ENCODE data around the gene ARID1B. TPM values are rescaled to one million over a fixed set of nuclear protein-coding genes. Genes with fewer than 3 reads are reported as not detected.
A peak's percentile ranks its signal among the peaks of the same experiment; 100 is the strongest.

ARID1B gene
- total and polyA plus RNA-seq, 10 of the 15 experiments (the other 5 are each of a cell fraction or from before 2014, with no cell fraction given), result 24.7 to 133 (median 54.6) TPM

GRCh38 chr6:156782691-156783320 lies 5.6 kb downstream of the ARID1B start:
- Histone ChIP-seq H3K4me3 (peak overlapping the region; percentile 89), H3K4me2 (ENCODE audit: control insufficient read depth, insufficient read depth) (peak overlapping the region; percentile 92), H3K4me1 (ENCODE audit: control insufficient read depth, insufficient read depth, low read length) (peaks cover 9% of the 10 kb centered on the region), H3K9ac (ENCODE audit: control insufficient read depth, insufficient read depth, low read length) (peak overlapping the region; percentile 95), H3K36me3 (ENCODE audit: control insufficient read depth in 2 of 2, insufficient read depth in 2 of 2, low read length in 1 of 2) (peaks cover 0 to 8% of the 10 kb centered on the region in 2 experiments; a peak in 3 of 4 replicates), H2AFZ (ENCODE audit: control insufficient read depth, low read depth, low read length) (no peak overlapping the region), H4K20me1 (ENCODE audit: control insufficient read depth, insufficient read depth) (peaks cover 3% of the 10 kb centered on the region), H3K79me2 (ENCODE audit: control insufficient read depth, insufficient read depth, low read length) (peaks cover 100% of the 10 kb centered on the region), H3K27ac (ENCODE audit: control insufficient read depth, insufficient read depth) (peak overlapping the region; percentile 93), H3K27me3 (replicated peaks in 1 of 2; ENCODE audit: control insufficient read depth in 2 of 2, insufficient read depth in 2 of 2, low read length in 1 of 2) (no peaks in the 10 kb centered on the region), H3K9me3 (replicated peaks; ENCODE audit: control insufficient read depth, insufficient read depth, low read length) (no peaks in the 10 kb centered on the region)
- FAIRE-seq (no peak), DNase-seq (ENCODE audit: low read depth, low spot score) (no peak), ATAC-seq (no peak)
- in situ Hi-C loops (cut with MboI), result no loop called here
- RAD21 ChIA-PET (ENCODE audit: unreplicated experiment), result interaction anchor here (0.6 to 3.1 kb wide), 19 partner anchors 9 to 251 kb away, joined by 3 to 15 read pairs (median 4); no protein-coding TSS in a partner anchor
- SMC1A ChIA-PET (ENCODE audit: uncharacterized antibody, unreplicated experiment), result interaction anchor here (0.6 to 3.8 kb wide), 22 partner anchors 9 to 252 kb away, joined by 3 to 14 read pairs (median 4); no protein-coding TSS in a partner anchor
- no TSS peak for BruUV-seq (replicated peaks)
- WGBS (ENCODE audit: insufficient coverage, insufficient replicate concordance, low lambda C conversion rate, missing lambda C conversion rate), result 0% methylated on average over 2 of the region's 2 CpGs
- TF ChIP-seq RELB (IDR thresholded peaks at IDR 0.05; ENCODE audit: low read depth) (no peak), FOXK2 (IDR thresholded peaks at IDR 0.05) (no peak), ZNF622 (IDR thresholded peaks at IDR 0.05) (no peak), NRF1 (conservative IDR thresholded peaks at IDR 0.05; ENCODE audit: low read depth, low read length) (no peak), CHD1 (IDR thresholded peaks at IDR 0.05; ENCODE audit: low read depth, low read length) (0 out of 2 replicates have a peak, but pooled peaks have one; percentile 25)
- POLR2A ChIA-PET, result interaction anchor here (0.6 to 1.8 kb wide), 3 partner anchors 13 to 145 kb away, joined by 5 to 9 read pairs (median 7); no protein-coding TSS in a partner anchor
- CTCF ChIA-PET, result interaction anchor here (0.7 to 1.8 kb wide), 6 partner anchors 9 to 152 kb away, joined by 3 to 7 read pairs (median 3); no protein-coding TSS in a partner anchor
- intact Hi-C loops (cut with micrococcal nuclease; ENCODE audit: unreplicated experiment), result no loop called here

Data from GM12878 (cell line).